Measurements from ENCODE around the gene KCTD4.
A peak's percentile ranks its signal among the peaks of the same experiment; 100 is the strongest.

KCTD4 gene

GRCh38 chr13:45185286-45185685, 15.6 kb downstream of the KCTD4 start:
- CTCF ChIA-PET, result interaction anchor here (0.7 to 1.2 kb wide), 2 partner anchors 14 to 17 kb away, joined by 3 to 6 read pairs; no protein-coding TSS in a partner anchor
- POLR2A ChIA-PET (ENCODE audit: low non-redundant PET), result no interaction called here
- DNase-seq (ENCODE audit: low spot score), result no peak
- no peak overlapping the region for H3K27ac ChIP-seq
- TF ChIP-seq, protein P1, sequence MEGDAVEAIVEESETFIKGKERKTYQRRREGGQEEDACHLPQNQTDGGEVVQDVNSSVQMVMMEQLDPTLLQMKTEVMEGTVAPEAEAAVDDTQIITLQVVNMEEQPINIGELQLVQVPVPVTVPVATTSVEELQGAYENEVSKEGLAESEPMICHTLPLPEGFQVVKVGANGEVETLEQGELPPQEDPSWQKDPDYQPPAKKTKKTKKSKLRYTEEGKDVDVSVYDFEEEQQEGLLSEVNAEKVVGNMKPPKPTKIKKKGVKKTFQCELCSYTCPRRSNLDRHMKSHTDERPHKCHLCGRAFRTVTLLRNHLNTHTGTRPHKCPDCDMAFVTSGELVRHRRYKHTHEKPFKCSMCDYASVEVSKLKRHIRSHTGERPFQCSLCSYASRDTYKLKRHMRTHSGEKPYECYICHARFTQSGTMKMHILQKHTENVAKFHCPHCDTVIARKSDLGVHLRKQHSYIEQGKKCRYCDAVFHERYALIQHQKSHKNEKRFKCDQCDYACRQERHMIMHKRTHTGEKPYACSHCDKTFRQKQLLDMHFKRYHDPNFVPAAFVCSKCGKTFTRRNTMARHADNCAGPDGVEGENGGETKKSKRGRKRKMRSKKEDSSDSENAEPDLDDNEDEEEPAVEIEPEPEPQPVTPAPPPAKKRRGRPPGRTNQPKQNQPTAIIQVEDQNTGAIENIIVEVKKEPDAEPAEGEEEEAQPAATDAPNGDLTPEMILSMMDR (conservative IDR thresholded peaks at IDR 0.05; ENCODE audit: low read depth), result no peak

DNA sequence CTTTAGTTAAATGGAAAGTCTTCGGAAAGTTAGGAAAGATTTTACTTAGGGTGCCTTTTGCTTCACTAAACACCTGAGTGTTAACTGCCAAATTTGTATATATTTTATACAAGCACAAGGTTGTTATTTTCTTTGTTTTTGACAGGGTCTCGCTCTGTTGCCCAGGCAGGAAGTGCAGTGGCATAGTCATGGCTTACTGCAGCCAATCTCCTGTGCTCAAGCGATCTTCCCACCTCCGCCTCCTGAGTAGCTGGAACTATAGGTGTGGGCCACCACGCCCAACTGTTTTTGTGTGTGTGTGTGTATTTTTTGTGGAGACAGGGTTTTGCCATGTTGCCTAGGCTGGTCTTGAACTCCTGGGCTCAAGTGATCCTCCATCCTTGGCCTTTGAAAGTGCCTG, 16.2 kb downstream of the KCTD4 start:
- peak overlapping the region; percentile 51 for H3K27ac ChIP-seq
- ChIA-PET POLR2A (ENCODE audit: low non-redundant PET) (no interaction called here), CTCF (interaction anchor here (0.7 to 1.2 kb wide), 2 partner anchors 15 to 18 kb away, joined by 3 to 6 read pairs; no protein-coding TSS in a partner anchor)
- no peak for DNase-seq (ENCODE audit: low spot score)
- TF ChIP-seq, protein P1 (conservative IDR thresholded peaks at IDR 0.05; ENCODE audit: low read depth), result no peak

- DNase-seq (ENCODE audit: low spot score), result no peak
- CTCF ChIA-PET, result interaction anchor here (0.6 kb wide), 1 partner anchor 86 kb away, joined by 3 read pairs; no protein-coding TSS in a partner anchor
- TF ChIP-seq, protein P1 (conservative IDR thresholded peaks at IDR 0.05; ENCODE audit: low read depth), result no peak
- H3K27ac ChIP-seq, result peak overlapping the region; percentile 62
- POLR2A ChIA-PET (ENCODE audit: low non-redundant PET), result interaction anchor here (0.6 kb wide), 1 partner anchor 69 kb away, joined by 4 read pairs; no protein-coding TSS in a partner anchor
These were observed 19.9 kb downstream of the KCTD4 start for GRCh38 chr13:45180713-45181601.

- ChIA-PET CTCF (no interaction called here), POLR2A (ENCODE audit: low non-redundant PET) (no interaction called here)
- DNase-seq (ENCODE audit: low spot score), result no peak
- TF ChIP-seq, protein P1 (conservative IDR thresholded peaks at IDR 0.05; ENCODE audit: low read depth), result no peak
- H3K27ac ChIP-seq, result no peak overlapping the region
These were observed 20.5 kb downstream of the KCTD4 start for GRCh38 chr13:45180303-45180702.

GRCh38 chr13:45179428-45179827, 21.4 kb downstream of the KCTD4 start:
- H3K27ac ChIP-seq, result no peak overlapping the region
- ChIA-PET CTCF (no interaction called here), POLR2A (ENCODE audit: low non-redundant PET) (no interaction called here)
- no peak for DNase-seq (ENCODE audit: low spot score)
- TF ChIP-seq, protein P1 (conservative IDR thresholded peaks at IDR 0.05; ENCODE audit: low read depth), result no peak

DNA sequence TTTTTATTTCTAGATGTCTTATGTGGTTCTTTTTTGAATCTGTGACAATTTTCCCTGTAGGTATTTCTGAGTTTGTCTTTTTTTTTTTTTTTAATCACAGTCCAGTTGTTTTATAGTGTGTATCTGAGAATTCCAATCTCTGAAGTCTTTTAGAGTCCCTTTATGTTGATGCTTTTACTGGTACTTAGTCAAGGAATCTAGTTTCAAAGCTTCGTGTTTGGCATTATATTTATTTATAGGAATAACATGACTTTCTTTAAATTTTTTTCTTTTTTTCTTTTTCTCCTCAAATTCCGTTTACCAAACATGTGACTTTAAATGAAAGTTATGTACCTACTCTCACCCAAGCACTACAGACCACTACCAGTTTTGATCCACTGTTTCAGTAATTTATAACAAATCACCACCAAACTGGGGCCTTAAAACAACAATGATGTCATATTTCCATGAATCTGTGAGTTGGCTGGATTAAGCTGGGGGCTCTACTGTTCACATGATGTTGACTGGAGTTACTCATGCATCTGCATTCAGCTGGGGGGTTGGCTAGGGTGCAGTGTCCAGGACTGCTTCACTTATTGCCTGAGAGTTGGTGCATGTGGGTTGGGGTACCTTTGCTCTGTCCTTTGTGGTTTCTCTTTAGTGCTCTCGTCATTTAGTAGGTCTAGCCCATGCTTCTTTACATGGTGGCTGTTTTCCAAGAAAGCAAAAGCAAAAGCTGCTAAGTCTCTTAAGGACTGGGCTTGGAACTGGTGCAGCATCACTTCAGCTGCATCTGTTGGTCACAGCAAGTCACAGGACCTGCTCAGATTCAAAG, 22.3 kb downstream of the KCTD4 start:
- POLR2A ChIA-PET (ENCODE audit: low non-redundant PET), result no interaction called here
- TF ChIP-seq, protein P1 (conservative IDR thresholded peaks at IDR 0.05; ENCODE audit: low read depth), result no peak
- CTCF ChIA-PET, result no interaction called here
- no peak for DNase-seq (ENCODE audit: low spot score)
- H3K27ac ChIP-seq, result no peak overlapping the region
